ENCODE measurements around the gene TGM2. TPM values are rescaled to one million over a fixed set of nuclear protein-coding genes. Genes with fewer than 3 reads are reported as not detected.

TGM2 gene
- total RNA-seq, 4 donors from 2014 or later: 14.2 to 52.0 (median 21.7) TPM

DNA sequence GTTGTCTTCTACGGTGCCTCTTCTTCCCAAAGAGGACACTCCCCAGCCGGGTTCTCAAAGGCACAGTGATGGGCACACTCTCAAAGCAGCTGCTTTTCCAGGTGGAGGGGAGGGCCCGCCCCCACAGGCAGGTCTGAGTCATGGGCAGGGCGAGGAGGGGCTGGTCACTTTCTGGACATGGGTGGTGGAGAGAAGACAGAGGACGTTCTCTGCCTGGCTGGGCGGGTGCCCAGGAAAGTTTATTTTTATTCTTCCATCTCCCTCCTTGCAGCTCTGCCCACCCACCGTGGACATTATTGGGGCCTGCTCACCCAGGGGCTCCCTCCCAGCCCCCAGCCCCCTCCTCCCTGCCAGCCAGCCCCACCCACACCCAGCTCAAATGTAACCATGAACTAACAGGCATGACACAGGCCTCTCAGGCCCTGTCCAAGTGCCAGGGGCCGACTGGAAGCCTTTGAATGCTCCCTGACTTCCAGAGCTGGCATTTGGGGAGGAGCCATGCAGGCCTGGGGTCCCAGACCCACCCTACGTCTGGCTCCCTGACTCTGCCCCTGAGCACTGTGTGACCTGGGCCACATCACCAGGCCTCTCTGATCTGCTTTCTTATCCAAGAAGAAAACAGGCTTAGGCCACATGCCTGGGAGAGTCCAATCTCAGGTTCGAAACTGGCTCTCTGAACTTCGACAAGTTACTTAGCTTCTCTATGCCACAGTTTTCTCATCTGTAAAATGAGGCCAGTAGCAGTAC lies 8.0 kb downstream of the TGM2 start:
- Histone ChIP-seq H3K4me3 (no peak overlapping the region), H3K9me3 (no peaks in the 10 kb centered on the region), H3K27me3 (no peaks in the 10 kb centered on the region), H3K27ac (peak overlapping the region; percentile 47 to 63 (median 58)), H3K36me3 (no peaks in the 10 kb centered on the region), H3K4me1 (peaks cover 11 to 25% (median 13%) of the 10 kb centered on the region in 4 donors)
- intact Hi-C loops (cut with DNase I; ENCODE audit: low total_unique reads): no loop called here
- WGBS, 2 donors (ENCODE audit: low coverage in 1 of 2): 60 to 62% methylated on average over 1 to 11 of the region's 11 CpGs
- in situ Hi-C loops (cut with MboI; ENCODE audit: low pct_ligation_motif_present in 1 of 4, low pct_unique_long_range_greater_than_20kb in 1 of 4, low sequenced_read_pairs in 3 of 4): loop anchor here in 1 of 4 donors (25.0 kb wide), 1 partner anchor 95 kb away; no protein-coding TSS in a partner anchor
- no peak for DNase-seq
- TF ChIP-seq POLR2A (IDR thresholded peaks at IDR 0.05) (no peak), EP300 (IDR thresholded peaks at IDR 0.05; ENCODE audit: low read depth) (no peak), POLR2AphosphoS5 (IDR thresholded peaks at IDR 0.05) (no peak)
- TF ChIP-seq, protein P1, sequence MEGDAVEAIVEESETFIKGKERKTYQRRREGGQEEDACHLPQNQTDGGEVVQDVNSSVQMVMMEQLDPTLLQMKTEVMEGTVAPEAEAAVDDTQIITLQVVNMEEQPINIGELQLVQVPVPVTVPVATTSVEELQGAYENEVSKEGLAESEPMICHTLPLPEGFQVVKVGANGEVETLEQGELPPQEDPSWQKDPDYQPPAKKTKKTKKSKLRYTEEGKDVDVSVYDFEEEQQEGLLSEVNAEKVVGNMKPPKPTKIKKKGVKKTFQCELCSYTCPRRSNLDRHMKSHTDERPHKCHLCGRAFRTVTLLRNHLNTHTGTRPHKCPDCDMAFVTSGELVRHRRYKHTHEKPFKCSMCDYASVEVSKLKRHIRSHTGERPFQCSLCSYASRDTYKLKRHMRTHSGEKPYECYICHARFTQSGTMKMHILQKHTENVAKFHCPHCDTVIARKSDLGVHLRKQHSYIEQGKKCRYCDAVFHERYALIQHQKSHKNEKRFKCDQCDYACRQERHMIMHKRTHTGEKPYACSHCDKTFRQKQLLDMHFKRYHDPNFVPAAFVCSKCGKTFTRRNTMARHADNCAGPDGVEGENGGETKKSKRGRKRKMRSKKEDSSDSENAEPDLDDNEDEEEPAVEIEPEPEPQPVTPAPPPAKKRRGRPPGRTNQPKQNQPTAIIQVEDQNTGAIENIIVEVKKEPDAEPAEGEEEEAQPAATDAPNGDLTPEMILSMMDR (IDR thresholded peaks at IDR 0.05): no peak

DNA sequence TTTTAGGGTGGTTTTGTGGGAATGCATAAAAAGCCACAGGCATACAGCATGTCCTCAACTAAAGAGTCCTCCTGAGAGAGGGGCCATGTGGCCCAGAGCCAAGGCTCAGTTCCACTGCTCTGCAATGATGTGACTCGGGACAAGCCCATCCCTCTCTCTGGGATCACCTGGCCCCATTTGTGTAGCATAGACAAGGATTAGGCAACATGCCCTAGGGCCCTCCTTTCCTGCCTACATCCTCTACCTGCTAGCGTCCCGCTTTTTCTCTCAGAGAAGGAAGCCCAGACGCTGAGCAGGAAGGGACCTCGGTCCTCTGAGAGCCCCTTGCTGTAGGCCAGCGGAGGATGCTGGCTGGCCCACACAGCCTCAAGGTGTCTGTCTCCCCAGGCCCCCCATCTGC lies 8.8 kb downstream of the TGM2 start:
- H3K4me1 ChIP-seq: peaks cover 18 to 33% (median 21%) of the 10 kb centered on the region in 4 donors
- TF ChIP-seq POLR2AphosphoS5 (IDR thresholded peaks at IDR 0.05) (no peak), POLR2A (IDR thresholded peaks at IDR 0.05) (no peak), EP300 (IDR thresholded peaks at IDR 0.05; ENCODE audit: low read depth) (no peak)
- TF ChIP-seq, protein P1 (IDR thresholded peaks at IDR 0.05): no peak
- in situ Hi-C loops (cut with MboI; ENCODE audit: low pct_ligation_motif_present in 1 of 4, low pct_unique_long_range_greater_than_20kb in 1 of 4, low sequenced_read_pairs in 3 of 4) (loop anchor here in 1 of 4 donors (25.0 kb wide), 1 partner anchor 94 kb away; no protein-coding TSS in a partner anchor), intact Hi-C loops (cut with DNase I; ENCODE audit: low total_unique reads) (no loop called here)
- peak overlapping the region; percentile 42 to 63 (median 54) for H3K27ac ChIP-seq
- no peak overlapping the region for H3K4me3 ChIP-seq
- no peaks in the 10 kb centered on the region for H3K36me3 ChIP-seq
- 88 to 95% methylated on average over 3 to 6 of the region's 6 CpGs for WGBS, 2 donors (ENCODE audit: low coverage in 1 of 2)
- H3K27me3 ChIP-seq: no peaks in the 10 kb centered on the region
- no peaks in the 10 kb centered on the region for H3K9me3 ChIP-seq
- no peak for DNase-seq

DNA sequence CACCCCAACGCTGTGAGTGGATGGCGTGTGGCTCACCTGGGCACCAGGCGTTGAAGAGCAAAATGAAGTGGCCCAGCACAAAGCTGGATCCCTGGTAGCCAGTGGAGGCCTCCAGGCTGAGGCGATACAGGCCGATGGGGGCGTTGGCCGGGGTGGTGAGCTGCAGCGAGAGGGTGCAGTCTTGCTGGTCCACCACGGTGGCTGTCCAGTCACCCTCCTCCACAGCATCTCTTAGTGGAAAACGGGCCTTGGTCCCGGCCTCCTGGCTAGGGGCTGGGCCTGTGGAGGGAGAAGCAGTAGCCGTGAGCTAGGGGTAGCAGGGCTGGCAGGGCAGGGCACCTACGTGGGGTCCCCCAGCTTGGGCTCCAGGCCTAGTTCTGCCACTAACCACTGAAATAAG lies 9.3 kb downstream of the TGM2 start:
- no peaks in the 10 kb centered on the region for H3K9me3 ChIP-seq
- no peaks in the 10 kb centered on the region for H3K36me3 ChIP-seq
- peaks cover 19 to 33% (median 21%) of the 10 kb centered on the region in 4 donors for H3K4me1 ChIP-seq
- no peak for TF ChIP-seq EP300 (IDR thresholded peaks at IDR 0.05; ENCODE audit: low read depth)
- TF ChIP-seq, protein P1 (IDR thresholded peaks at IDR 0.05): no peak
- no peak for TF ChIP-seq POLR2A (IDR thresholded peaks at IDR 0.05)
- no peak for TF ChIP-seq POLR2AphosphoS5 (IDR thresholded peaks at IDR 0.05)
- 83% methylated on average over 10 of the region's 13 CpGs; no CpG with 5 or more reads in 1 of the 2 donors for WGBS, 2 donors (ENCODE audit: low coverage in 1 of 2)
- H3K27me3 ChIP-seq: no peaks in the 10 kb centered on the region
- in situ Hi-C loops (cut with MboI; ENCODE audit: low pct_ligation_motif_present in 1 of 4, low pct_unique_long_range_greater_than_20kb in 1 of 4, low sequenced_read_pairs in 3 of 4) (loop anchor here in 1 of 4 donors (25.0 kb wide), 1 partner anchor 94 kb away; no protein-coding TSS in a partner anchor), intact Hi-C loops (cut with DNase I; ENCODE audit: low total_unique reads) (no loop called here)
- H3K27ac ChIP-seq: peak overlapping the region in 1 of 4 donors; percentile 42
- DNase-seq: no peak
- H3K4me3 ChIP-seq: no peak overlapping the region

DNA sequence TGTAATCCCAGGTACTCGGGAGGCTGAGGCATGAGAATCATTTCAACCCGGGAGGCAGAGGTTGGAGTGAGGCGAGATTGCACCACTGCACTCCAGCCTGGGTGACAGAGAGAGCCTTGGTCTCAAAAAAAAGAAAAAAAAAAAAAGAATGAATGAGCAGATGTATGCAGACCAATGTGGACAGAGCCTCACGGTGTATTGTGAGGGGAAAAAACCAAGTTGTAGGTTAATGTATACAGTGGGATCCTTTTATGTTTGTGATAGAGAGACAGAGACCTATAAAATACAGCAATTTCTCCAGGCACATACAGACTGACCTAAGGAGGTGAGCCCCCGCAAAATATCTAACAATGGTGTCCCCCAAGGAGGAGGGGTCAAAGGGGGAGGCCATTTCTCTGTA lies 11.7 kb downstream of the TGM2 start:
- 86% methylated on average over 5 of the region's 5 CpGs; no CpG with 5 or more reads in 1 of the 2 donors for WGBS, 2 donors (ENCODE audit: low coverage in 1 of 2)
- peaks cover 19 to 33% (median 21%) of the 10 kb centered on the region in 4 donors for H3K4me1 ChIP-seq
- H3K27me3 ChIP-seq: no peaks in the 10 kb centered on the region
- H3K9me3 ChIP-seq: no peaks in the 10 kb centered on the region
- TF ChIP-seq, protein P1 (IDR thresholded peaks at IDR 0.05): no peak
- TF ChIP-seq POLR2AphosphoS5 (IDR thresholded peaks at IDR 0.05): no peak
- no peak for TF ChIP-seq EP300 (IDR thresholded peaks at IDR 0.05; ENCODE audit: low read depth)
- TF ChIP-seq POLR2A (IDR thresholded peaks at IDR 0.05): no peak
- in situ Hi-C loops (cut with MboI; ENCODE audit: low pct_ligation_motif_present in 1 of 4, low pct_unique_long_range_greater_than_20kb in 1 of 4, low sequenced_read_pairs in 3 of 4): loop anchor here in 1 of 4 donors (25.0 kb wide), 1 partner anchor 91 kb away; no protein-coding TSS in a partner anchor
- no peak for DNase-seq
- peak overlapping the region; percentile 65 to 76 (median 74) for H3K27ac ChIP-seq
- H3K4me3 ChIP-seq: no peak overlapping the region
- intact Hi-C loops (cut with DNase I; ENCODE audit: low total_unique reads): no loop called here
- no peaks in the 10 kb centered on the region for H3K36me3 ChIP-seq
